GM10266 (cell line): ENCODE measurements around the gene FIG4.

Experiments used
- DNase-seq: peaks from one replicate; pipeline ENCODE4 v3.0.0; 2012; ENCODE audit errors: extremely low spot score
- TF ChIP-seq, protein P1 (sequence below): IDR thresholded peaks from 2 replicates; pipeline ENCODE4 v1.5.1; 2012; ENCODE audit warnings: mild to moderate bottlenecking, low read depth; ENCODE audit not compliant: control insufficient read depth, insufficient read depth; ENCODE audit errors: missing control alignments

Gene FIG4

DNA sequence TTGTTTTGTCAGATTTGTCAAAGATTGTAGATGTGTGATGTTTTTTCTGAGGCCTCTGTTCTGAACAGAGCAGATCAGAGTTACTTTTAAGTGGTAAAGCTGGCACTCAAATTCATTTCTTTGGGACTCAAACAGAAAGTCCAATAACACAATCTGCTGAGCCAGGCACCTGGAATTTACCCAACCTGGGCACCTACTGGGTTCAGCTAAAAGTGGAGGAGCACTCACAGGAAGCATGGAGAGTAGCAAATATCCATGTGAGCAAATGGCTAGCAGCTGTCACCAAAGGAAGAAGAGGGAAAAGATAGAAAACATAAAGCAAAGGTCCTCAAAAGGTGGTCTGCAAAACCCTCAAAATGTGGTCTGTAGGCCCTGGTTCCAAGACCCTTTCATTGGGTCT is 116.8 kb downstream of the FIG4 start:
- TF ChIP-seq, protein P1, sequence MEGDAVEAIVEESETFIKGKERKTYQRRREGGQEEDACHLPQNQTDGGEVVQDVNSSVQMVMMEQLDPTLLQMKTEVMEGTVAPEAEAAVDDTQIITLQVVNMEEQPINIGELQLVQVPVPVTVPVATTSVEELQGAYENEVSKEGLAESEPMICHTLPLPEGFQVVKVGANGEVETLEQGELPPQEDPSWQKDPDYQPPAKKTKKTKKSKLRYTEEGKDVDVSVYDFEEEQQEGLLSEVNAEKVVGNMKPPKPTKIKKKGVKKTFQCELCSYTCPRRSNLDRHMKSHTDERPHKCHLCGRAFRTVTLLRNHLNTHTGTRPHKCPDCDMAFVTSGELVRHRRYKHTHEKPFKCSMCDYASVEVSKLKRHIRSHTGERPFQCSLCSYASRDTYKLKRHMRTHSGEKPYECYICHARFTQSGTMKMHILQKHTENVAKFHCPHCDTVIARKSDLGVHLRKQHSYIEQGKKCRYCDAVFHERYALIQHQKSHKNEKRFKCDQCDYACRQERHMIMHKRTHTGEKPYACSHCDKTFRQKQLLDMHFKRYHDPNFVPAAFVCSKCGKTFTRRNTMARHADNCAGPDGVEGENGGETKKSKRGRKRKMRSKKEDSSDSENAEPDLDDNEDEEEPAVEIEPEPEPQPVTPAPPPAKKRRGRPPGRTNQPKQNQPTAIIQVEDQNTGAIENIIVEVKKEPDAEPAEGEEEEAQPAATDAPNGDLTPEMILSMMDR: no peak

DNA sequence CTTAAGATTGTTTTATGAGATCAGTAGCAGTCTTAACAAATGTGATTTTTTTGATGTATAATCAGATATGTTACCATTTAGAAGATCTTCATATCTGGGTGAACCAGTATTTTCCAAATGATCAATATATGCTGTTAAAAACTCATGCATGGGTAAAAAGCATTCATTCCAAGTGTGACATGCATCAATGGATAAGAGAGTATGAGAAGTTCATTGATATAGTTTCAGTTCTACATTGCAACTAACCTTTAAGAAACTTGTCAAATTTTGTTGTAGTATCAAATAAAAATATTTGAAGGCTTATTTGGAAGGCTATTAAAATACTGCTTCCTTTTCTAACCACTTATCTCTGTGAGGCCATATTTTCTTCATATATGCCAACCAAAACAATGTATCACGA is 117.7 kb downstream of the FIG4 start:
- no peak for DNase-seq
- TF ChIP-seq, protein P1: no peak

More for the DNA sequence above, 116.8 kb downstream of the FIG4 start:
- DNase-seq: no peak

DNA sequence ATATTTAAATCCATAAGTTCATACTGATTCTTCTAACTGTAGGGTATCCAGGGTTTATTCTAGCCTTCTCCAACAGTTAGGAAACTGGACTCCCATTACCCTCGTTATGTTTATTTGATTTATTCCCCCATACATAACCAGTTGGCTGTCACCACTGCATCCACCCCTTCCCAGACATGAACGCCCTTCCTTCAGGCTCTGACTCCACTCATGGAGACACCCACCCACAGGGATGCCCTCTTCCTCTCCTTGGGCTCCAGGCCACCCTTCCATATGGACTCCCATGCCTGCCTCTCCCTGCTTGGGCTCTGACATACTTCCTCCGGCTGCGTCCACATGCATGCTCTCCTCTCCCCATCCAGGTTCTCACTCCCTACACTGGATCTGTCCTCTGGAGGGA is 124.0 kb downstream of the FIG4 start:
- TF ChIP-seq, protein P1: no peak
- DNase-seq: no peak

DNA sequence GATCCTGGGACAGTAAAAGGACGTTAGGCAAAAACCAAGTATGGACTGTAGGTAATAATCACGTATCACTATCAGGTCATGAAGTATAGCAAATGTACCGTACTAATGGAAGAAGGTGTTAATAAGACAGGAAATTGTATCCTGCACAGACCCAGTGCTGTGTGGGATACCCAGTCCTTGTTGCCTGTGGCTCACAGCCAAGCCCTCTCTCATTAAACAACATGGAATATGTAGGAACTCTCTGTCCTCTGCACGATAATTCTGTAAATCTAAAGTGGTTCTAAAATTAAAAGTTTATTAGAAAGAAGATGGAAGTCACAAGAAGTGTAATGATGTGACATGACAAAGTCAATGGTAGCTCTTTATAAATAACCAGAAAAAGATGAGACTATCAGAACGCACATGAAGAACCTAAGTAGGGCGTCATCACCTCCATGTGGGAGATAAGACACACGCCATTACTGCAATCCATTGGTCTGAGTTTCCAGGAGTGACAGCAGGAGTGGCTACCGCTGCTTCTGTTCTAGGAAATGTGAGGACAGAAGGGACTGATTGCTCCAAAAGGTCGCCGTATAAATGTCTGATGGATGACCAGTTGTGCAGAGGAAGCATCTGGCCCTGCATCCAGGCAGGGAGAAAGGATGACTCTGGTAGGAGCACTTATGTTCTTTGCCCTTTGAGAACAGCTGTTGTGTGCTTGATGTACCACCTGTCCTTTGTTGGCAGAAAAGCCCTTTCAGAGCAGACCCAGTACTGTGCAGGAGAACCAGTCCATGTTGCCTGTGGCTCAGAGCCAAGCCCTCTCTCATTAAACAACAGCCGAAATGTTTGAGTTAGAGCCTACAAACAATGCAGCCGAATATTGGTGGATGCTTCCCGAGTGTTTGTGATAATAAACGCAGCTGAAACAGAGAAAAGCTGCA is 125.6 kb downstream of the FIG4 start:
- no peak for DNase-seq

DNA sequence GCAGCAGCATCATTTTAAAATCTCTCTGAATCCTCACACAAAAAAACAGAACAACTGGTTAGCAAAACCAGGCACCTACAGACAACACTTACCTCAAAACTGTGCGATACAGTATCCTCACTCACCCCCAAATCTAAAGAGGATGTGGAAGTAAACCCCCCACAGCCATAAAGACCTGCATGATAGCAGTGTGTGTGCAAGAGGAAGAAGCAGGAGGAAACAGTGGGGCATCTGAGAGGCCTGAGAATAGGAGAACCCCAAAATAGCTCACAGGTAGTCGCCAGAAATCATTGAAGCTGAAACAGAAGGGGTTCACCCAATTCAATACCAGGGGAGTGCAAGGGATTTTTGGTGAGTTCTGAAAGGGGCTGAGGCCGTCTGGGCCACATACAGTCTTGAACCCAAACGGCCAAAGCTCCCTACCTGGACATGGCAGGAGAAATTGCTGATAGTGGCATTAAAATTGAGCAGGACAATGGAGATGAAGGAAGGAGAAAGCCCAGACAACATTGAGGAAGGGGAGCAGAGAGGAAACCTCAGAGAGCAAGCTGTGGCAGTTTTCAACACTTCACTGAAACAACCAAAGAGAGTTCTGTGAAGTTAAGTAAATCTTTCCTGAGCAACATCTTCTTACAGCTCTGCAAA is 129.7 kb downstream of the FIG4 start:
- DNase-seq: peak; percentile 22
- TF ChIP-seq, protein P1: no peak

More for the DNA sequence above, 125.6 kb downstream of the FIG4 start:
- TF ChIP-seq, protein P1: no peak

DNA sequence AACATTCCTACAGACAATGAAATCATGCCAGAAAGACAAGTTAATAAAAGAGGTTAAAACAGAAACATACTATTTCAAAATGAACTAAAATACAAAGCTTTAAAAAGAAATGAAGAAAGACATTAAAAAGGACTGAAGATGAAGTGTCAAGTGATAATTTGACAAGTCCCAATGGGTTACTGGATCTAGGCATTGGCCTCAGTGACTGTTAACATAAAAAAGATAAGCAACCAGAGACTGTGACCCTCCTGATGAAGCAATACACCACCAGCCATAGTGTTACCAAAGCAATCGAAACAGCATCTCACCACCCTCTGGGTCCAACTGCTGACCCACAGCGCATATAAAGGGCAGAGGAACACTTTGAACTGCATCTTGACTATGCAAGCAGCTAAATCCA is 130.3 kb downstream of the FIG4 start:
- no peak for DNase-seq
- TF ChIP-seq, protein P1: no peak

DNA sequence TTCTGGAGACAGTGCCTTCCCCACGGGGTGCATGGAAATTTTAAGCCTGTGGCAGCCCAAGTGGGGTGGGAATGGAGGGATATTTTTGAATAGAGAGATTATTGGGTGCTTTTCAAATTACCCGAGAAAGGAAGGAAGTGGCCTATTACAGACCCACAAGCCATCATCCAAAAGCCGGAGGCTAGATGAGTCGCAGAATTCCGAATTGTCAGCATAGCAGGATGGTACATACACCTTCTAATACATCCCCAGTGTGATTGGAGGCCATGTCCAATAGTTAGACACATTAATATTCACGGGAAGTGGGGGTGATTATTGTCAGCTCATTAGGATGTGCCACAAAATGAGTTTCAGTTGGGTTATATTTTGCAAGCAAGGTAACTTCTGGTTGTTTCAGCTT is 133.0 kb downstream of the FIG4 start:
- TF ChIP-seq, protein P1: no peak
- DNase-seq: no peak
